GM18508 (cell line): ENCODE results near the gene CEP72.
"Not testable (repeated sequence)": the region's sequence is repeated elsewhere in the genome, so short reads cannot be mapped to it uniquely, and the experiment has no call there.

Experiments used
- ATAC-seq: cut with Tn5 transposase; IDR thresholded peaks from one replicate; pipeline ENCODE4 v1.9.1; 2021; ENCODE audit warnings: moderate number of reproducible peaks; ENCODE audit not compliant: insufficient read depth, unreplicated experiment

Gene CEP72

GRCh38 chr5:580436-580835, 31.7 kb upstream of the CEP72 start:
- no peak for ATAC-seq

- no peak for ATAC-seq
Measured at GRCh38 chr5:581266-581665, 30.9 kb upstream of the CEP72 start.

- ATAC-seq = no peak
Measured at GRCh38 chr5:581941-582340, 30.2 kb upstream of the CEP72 start.

- not testable (repeated sequence) for ATAC-seq
Measured at GRCh38 chr5:582445-582844, 29.7 kb upstream of the CEP72 start.

- no peak for ATAC-seq
Measured at GRCh38 chr5:582936-583635, 29.1 kb upstream of the CEP72 start.

- ATAC-seq = no peak
Measured at GRCh38 chr5:583645-584044, 28.5 kb upstream of the CEP72 start.

GRCh38 chr5:584216-584615, 27.9 kb upstream of the CEP72 start:
- no peak for ATAC-seq

GRCh38 chr5:584846-585245, 27.3 kb upstream of the CEP72 start:
- ATAC-seq = no peak

- no peak for ATAC-seq
Measured at GRCh38 chr5:585556-585955, 26.6 kb upstream of the CEP72 start.

GRCh38 chr5:585962-586628, 26.0 kb upstream of the CEP72 start:
- ATAC-seq = no peak

GRCh38 chr5:586751-587285, 25.3 kb upstream of the CEP72 start:
- no peak for ATAC-seq

- no peak for ATAC-seq
Measured at GRCh38 chr5:587403-587802, 24.7 kb upstream of the CEP72 start.

GRCh38 chr5:588406-588995, 23.6 kb upstream of the CEP72 start:
- ATAC-seq = no peak

- ATAC-seq = no peak
Measured at GRCh38 chr5:589173-589572, 23.0 kb upstream of the CEP72 start.

GRCh38 chr5:589588-589987, 22.6 kb upstream of the CEP72 start:
- no peak for ATAC-seq

- ATAC-seq = no peak
Measured at GRCh38 chr5:590346-590745, 21.8 kb upstream of the CEP72 start.

GRCh38 chr5:591746-592145, 20.4 kb upstream of the CEP72 start:
- ATAC-seq = no peak

- no peak for ATAC-seq
Measured at GRCh38 chr5:592158-592557, 20.0 kb upstream of the CEP72 start.

- no peak for ATAC-seq
Measured at GRCh38 chr5:593511-593910, 18.6 kb upstream of the CEP72 start.

- no peak for ATAC-seq
Measured at GRCh38 chr5:594226-594860, 17.8 kb upstream of the CEP72 start.

- ATAC-seq = no peak
Measured at GRCh38 chr5:595285-595875, 16.8 kb upstream of the CEP72 start.
